ENCODE results near the gene DTNB.

DTNB gene

DNA sequence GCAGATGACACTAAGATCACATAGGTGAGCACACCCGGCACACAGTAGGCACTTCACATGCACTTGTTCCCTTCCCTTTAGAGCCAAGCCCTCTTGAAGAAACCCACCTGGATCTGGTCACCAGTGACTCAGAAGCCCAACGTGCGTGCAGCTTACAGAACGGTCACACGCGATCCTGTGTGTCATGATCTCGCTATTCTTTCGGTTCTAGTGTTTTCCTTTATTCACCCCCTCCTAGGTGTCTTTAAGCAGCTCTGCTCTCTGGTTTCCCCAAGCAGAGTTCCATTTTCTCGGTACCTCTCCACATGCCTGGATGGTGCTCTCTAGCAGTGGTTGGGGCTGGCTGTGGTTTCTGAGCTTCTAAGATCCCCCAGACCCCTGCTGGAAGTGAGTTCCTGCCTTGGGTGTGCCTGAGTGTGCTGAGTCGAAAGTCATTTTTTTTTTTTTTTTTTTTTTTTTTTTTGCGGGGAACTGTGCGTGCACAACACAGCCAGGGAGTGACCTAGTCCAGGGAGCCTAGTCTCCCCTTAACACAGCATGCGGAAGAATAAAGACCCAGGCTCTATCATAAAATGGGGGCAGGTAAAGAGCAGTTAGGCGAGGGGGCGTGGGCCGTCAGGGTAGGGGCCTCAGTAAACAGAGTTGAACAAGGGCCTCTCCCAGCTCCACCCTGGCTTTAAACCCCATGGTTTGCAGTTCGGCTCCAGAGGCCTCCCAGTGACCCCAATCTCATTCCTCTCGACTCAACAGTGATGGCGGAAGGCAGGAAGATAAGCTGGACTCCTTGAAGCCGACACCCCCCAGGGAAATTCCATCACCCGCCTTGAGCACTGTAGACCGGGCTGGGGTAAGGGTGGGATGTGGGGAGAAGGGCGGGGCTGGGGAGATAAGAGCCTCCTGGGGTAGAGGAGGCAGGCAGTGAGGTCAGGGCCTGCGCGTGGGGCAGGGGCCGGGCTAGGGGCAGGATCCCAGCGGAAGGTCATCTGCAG, 301.8 kb downstream of the DTNB start:
- Histone ChIP-seq H3K27me3 (replicated peaks; ENCODE audit: control insufficient read depth, insufficient read depth, low read length) (no peaks in the 10 kb centered on the region), H3K9ac (ENCODE audit: low read length) (no peak overlapping the region), H3K36me3 (ENCODE audit: control insufficient read depth, insufficient read depth, low read length, severe bottlenecking) (no peaks in the 10 kb centered on the region), H3K9me3 (ENCODE audit: control insufficient read depth, low read length) (no peaks in the 10 kb centered on the region), H3K4me1 (ENCODE audit: control insufficient read depth, insufficient read depth, low read length) (no peaks in the 10 kb centered on the region), H3K4me3 (ENCODE audit: low read length) (no peak overlapping the region)
- no peak for DNase-seq (ENCODE audit: low read depth)

- H3K9ac ChIP-seq (ENCODE audit: low read length), result no peak overlapping the region
- H3K36me3 ChIP-seq (ENCODE audit: control insufficient read depth, insufficient read depth, low read length, severe bottlenecking), result no peaks in the 10 kb centered on the region
- DNase-seq (ENCODE audit: low read depth), result no peak
- no peaks in the 10 kb centered on the region for H3K27me3 ChIP-seq (replicated peaks; ENCODE audit: control insufficient read depth, insufficient read depth, low read length)
- no peak overlapping the region for H3K4me3 ChIP-seq (ENCODE audit: low read length)
- no peaks in the 10 kb centered on the region for H3K9me3 ChIP-seq (ENCODE audit: control insufficient read depth, low read length)
- H3K4me1 ChIP-seq (ENCODE audit: control insufficient read depth, insufficient read depth, low read length), result no peaks in the 10 kb centered on the region
These were observed 303.5 kb downstream of the DTNB start for GRCh38 chr2:25369876-25370275.

DNA sequence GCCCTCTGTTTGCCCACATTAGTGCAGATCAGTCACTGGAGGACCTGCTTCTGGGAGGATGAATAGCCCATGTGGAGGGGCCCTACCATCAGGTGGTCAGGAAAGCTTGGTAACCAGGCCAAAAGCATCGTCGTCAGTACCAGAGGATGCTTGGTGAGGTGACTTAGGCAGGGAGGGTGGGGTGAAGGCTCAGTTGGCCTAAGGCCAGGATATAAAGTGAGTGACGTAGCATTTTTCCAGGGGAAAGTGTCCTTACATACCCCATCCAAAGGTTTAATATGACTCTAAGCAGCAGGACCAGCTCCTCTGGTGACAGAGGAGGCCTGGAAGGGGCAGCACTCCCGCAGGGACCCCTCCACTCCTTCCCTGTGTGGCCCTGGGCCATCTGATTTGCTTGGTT, 303.9 kb downstream of the DTNB start:
- Histone ChIP-seq H3K4me1 (ENCODE audit: control insufficient read depth, insufficient read depth, low read length) (no peaks in the 10 kb centered on the region), H3K36me3 (ENCODE audit: control insufficient read depth, insufficient read depth, low read length, severe bottlenecking) (no peaks in the 10 kb centered on the region), H3K9ac (ENCODE audit: low read length) (no peak overlapping the region), H3K4me3 (ENCODE audit: low read length) (no peak overlapping the region), H3K27me3 (replicated peaks; ENCODE audit: control insufficient read depth, insufficient read depth, low read length) (no peaks in the 10 kb centered on the region), H3K9me3 (ENCODE audit: control insufficient read depth, low read length) (no peaks in the 10 kb centered on the region)
- DNase-seq (ENCODE audit: low read depth), result no peak

GRCh38 chr2:25368660-25369059, 304.7 kb downstream of the DTNB start:
- Histone ChIP-seq H3K4me3 (ENCODE audit: low read length) (no peak overlapping the region), H3K4me1 (ENCODE audit: control insufficient read depth, insufficient read depth, low read length) (no peaks in the 10 kb centered on the region), H3K36me3 (ENCODE audit: control insufficient read depth, insufficient read depth, low read length, severe bottlenecking) (no peaks in the 10 kb centered on the region), H3K9me3 (ENCODE audit: control insufficient read depth, low read length) (no peaks in the 10 kb centered on the region), H3K27me3 (replicated peaks; ENCODE audit: control insufficient read depth, insufficient read depth, low read length) (no peaks in the 10 kb centered on the region), H3K9ac (ENCODE audit: low read length) (no peak overlapping the region)
- DNase-seq (ENCODE audit: low read depth), result peak; percentile 69

DNA sequence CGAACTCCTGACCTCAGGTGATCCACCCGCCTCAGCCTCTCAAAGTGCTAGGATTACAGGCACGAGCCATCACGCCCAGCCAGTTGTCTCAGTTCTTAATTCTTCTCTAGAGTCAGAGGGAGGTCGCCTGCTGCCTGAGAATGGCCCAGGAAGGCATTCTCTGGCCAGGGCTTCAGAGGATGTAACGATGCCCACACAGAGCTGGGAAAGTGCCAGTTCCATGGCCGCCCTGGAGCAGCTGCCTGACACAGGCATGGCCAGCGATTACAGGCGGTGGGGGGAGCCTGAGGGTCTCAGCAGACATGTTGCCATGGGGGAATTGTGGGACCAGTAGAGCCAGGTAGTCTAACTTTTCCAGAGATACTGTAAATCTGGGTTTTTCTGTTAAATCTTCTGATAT, 306.1 kb downstream of the DTNB start:
- Histone ChIP-seq H3K9ac (ENCODE audit: low read length) (no peak overlapping the region), H3K4me1 (ENCODE audit: control insufficient read depth, insufficient read depth, low read length) (peaks cover 3% of the 10 kb centered on the region), H3K27me3 (replicated peaks; ENCODE audit: control insufficient read depth, insufficient read depth, low read length) (no peaks in the 10 kb centered on the region), H3K4me3 (ENCODE audit: low read length) (no peak overlapping the region), H3K36me3 (ENCODE audit: control insufficient read depth, insufficient read depth, low read length, severe bottlenecking) (no peaks in the 10 kb centered on the region), H3K9me3 (ENCODE audit: control insufficient read depth, low read length) (no peaks in the 10 kb centered on the region)
- no peak for DNase-seq (ENCODE audit: low read depth)

- no peak overlapping the region for H3K4me3 ChIP-seq (ENCODE audit: low read length)
- DNase-seq (ENCODE audit: low read depth), result no peak
- H3K9me3 ChIP-seq (ENCODE audit: control insufficient read depth, low read length), result no peaks in the 10 kb centered on the region
These were observed 306.7 kb downstream of the DTNB start for GRCh38 chr2:25366629-25367028.

DNA sequence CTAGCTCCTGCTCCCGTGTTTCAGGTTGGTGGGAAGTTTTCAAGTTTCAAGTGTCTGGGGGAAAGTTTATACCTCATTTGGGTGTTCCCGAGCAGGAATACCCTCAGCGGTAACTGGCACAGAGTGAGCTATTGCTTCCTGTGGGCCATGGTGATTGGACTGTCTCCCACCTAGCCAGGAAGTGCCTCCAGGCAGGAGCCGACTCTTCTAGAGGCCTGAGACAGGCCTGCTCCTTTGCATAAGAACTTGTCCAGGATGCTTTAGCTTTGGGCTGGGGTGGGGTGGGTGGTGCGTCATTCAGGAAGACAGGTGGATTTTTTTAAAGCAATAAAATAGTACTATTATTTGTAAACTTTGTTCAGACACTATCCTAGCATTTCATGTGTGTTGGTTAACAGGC, 308.1 kb downstream of the DTNB start:
- H3K4me3 ChIP-seq (ENCODE audit: low read length), result no peak overlapping the region
- no peaks in the 10 kb centered on the region for H3K36me3 ChIP-seq (ENCODE audit: control insufficient read depth, insufficient read depth, low read length, severe bottlenecking)
- H3K9ac ChIP-seq (ENCODE audit: low read length), result no peak overlapping the region
- no peaks in the 10 kb centered on the region for H3K27me3 ChIP-seq (replicated peaks; ENCODE audit: control insufficient read depth, insufficient read depth, low read length)
- H3K4me1 ChIP-seq (ENCODE audit: control insufficient read depth, insufficient read depth, low read length), result peaks cover 5% of the 10 kb centered on the region
- H3K9me3 ChIP-seq (ENCODE audit: control insufficient read depth, low read length), result no peaks in the 10 kb centered on the region
- no peak for DNase-seq (ENCODE audit: low read depth)

More at GRCh38 chr2:25366629-25367028, 306.7 kb downstream of the DTNB start:
- peaks cover 5% of the 10 kb centered on the region for H3K4me1 ChIP-seq (ENCODE audit: control insufficient read depth, insufficient read depth, low read length)
- H3K36me3 ChIP-seq (ENCODE audit: control insufficient read depth, insufficient read depth, low read length, severe bottlenecking), result no peaks in the 10 kb centered on the region
- no peaks in the 10 kb centered on the region for H3K27me3 ChIP-seq (replicated peaks; ENCODE audit: control insufficient read depth, insufficient read depth, low read length)
- no peak overlapping the region for H3K9ac ChIP-seq (ENCODE audit: low read length)

- no peak for DNase-seq (ENCODE audit: low read depth)
- H3K9ac ChIP-seq (ENCODE audit: low read length), result no peak overlapping the region
- peaks cover 5% of the 10 kb centered on the region for H3K4me1 ChIP-seq (ENCODE audit: control insufficient read depth, insufficient read depth, low read length)
- no peaks in the 10 kb centered on the region for H3K9me3 ChIP-seq (ENCODE audit: control insufficient read depth, low read length)
- H3K27me3 ChIP-seq (replicated peaks; ENCODE audit: control insufficient read depth, insufficient read depth, low read length), result no peaks in the 10 kb centered on the region
- H3K36me3 ChIP-seq (ENCODE audit: control insufficient read depth, insufficient read depth, low read length, severe bottlenecking), result no peaks in the 10 kb centered on the region
- no peak overlapping the region for H3K4me3 ChIP-seq (ENCODE audit: low read length)
These were observed 309.6 kb downstream of the DTNB start for GRCh38 chr2:25363733-25364132.

DNA sequence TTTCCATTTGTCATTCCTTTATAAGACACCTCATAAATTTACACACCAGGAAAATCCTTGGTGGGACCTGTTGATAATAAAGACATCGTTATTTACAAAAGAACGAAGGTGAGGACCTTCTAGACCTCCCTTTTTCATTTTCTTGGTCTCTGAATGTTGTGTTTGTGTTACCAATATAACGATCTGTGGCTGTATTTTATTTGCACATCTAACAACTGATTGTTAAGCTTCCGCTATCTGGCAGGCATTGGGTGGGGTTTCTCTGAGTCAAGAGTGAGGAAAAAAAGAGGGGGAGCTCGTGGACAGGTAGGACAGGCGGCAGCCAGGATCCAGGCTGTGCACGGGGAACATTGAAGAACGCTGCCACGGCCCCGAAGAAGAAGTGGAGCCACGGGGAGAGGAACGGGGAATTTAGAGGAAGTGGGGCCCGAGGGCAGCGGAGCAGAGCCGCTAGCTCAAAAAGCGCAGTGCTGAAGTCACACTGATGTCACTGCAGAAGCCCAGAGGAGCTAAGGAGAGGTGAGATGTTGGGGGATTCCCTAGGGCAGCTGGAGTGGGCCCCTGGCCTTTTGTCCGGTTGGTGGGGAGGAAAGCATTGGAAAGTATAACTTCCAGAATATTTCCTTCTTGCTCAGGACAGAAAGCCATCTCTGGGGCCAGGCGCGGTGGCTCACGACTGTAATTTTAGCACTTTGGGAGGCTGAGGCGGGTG, 310.8 kb downstream of the DTNB start:
- Histone ChIP-seq H3K27me3 (replicated peaks; ENCODE audit: control insufficient read depth, insufficient read depth, low read length) (no peaks in the 10 kb centered on the region), H3K4me3 (ENCODE audit: low read length) (peak overlapping the region; percentile 73), H3K9me3 (ENCODE audit: control insufficient read depth, low read length) (no peaks in the 10 kb centered on the region), H3K4me1 (ENCODE audit: control insufficient read depth, insufficient read depth, low read length) (peaks cover 5% of the 10 kb centered on the region), H3K36me3 (ENCODE audit: control insufficient read depth, insufficient read depth, low read length, severe bottlenecking) (no peaks in the 10 kb centered on the region), H3K9ac (ENCODE audit: low read length) (peak overlapping the region; percentile 54)
- no peak for DNase-seq (ENCODE audit: low read depth)

- Histone ChIP-seq H3K27me3 (replicated peaks; ENCODE audit: control insufficient read depth, insufficient read depth, low read length) (no peaks in the 10 kb centered on the region), H3K4me1 (ENCODE audit: control insufficient read depth, insufficient read depth, low read length) (peaks cover 5% of the 10 kb centered on the region), H3K9ac (ENCODE audit: low read length) (peak overlapping the region; percentile 54), H3K9me3 (ENCODE audit: control insufficient read depth, low read length) (no peaks in the 10 kb centered on the region), H3K4me3 (ENCODE audit: low read length) (peak overlapping the region; percentile 73), H3K36me3 (ENCODE audit: control insufficient read depth, insufficient read depth, low read length, severe bottlenecking) (no peaks in the 10 kb centered on the region)
- peak; percentile 96 for DNase-seq (ENCODE audit: low read depth)
These were observed 311.3 kb downstream of the DTNB start for GRCh38 chr2:25362049-25362433.

DNA sequence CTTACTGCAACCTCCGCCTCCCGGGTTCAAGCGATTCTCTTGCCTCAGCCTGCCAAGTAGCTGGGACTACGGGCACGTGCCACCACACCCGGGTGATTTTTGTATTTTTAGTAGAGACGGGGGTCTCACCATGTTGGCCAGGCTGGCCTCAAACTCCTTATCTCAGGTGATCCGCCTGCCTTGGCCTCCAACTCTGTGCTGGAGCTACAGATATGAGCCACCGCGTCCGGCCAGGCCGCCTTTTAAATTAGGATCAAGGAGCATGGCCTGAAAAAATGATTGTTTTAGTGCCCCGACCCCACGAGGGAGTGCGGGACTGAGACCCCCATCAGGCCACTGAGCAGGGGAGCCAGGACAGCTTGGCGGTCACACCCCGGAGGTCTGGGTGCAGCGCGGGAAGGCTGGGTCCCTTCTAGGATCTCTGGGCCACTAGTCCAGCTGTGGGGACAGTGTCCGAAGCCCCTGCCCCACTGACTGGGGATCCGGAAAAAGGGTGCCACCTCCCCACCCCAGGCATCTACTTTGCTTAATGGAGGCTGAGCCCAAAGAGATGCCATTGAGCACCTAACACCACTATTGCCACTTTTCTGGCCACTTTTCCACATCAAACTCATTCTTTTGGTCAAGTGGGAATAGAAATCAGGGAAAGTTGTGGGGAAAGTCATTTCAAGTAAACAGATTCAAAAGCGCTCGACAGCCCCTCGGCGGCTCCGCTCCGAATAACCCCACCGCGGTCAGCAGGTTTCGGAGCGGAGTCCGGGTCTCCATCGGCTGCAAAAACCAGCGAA, 311.9 kb downstream of the DTNB start:
- Histone ChIP-seq H3K9ac (ENCODE audit: low read length) (peak overlapping the region; percentile 30), H3K36me3 (ENCODE audit: control insufficient read depth, insufficient read depth, low read length, severe bottlenecking) (no peaks in the 10 kb centered on the region), H3K4me1 (ENCODE audit: control insufficient read depth, insufficient read depth, low read length) (peaks cover 5% of the 10 kb centered on the region), H3K4me3 (ENCODE audit: low read length) (peak overlapping the region; percentile 73), H3K27me3 (replicated peaks; ENCODE audit: control insufficient read depth, insufficient read depth, low read length) (no peaks in the 10 kb centered on the region), H3K9me3 (ENCODE audit: control insufficient read depth, low read length) (no peaks in the 10 kb centered on the region)
- DNase-seq (ENCODE audit: low read depth), result no peak

All from adipocyte (in vitro differentiated cells).